AG10803 (cell line): ENCODE results near the gene NDOR1.
A peak's percentile ranks its signal among the peaks of the same experiment; 100 is the strongest.

Experiments
- DNase-seq: peaks from one replicate; pipeline ENCODE4 v3.0.0; 2010; ENCODE audit warnings: low read depth
- H3K4me3 ChIP-seq: 2 replicates; pipeline ENCODE4 v1.5.1; 2011; ENCODE audit warnings: mild to moderate bottlenecking, low read length, control low read depth
- CTCF ChIP-seq: conservative IDR thresholded peaks from 2 replicates; pipeline ENCODE4 v1.5.1; 2011; ENCODE audit warnings: mild to moderate bottlenecking, low read length, control low read depth, inconsistent platforms

NDOR1 gene

GRCh38 chr9:137198902-137199283, 6.6 kb upstream of the NDOR1 start:
- TF ChIP-seq CTCF: no peak
- peak overlapping the region; percentile 52 for H3K4me3 ChIP-seq

GRCh38 chr9:137199411-137200121, 5.9 kb upstream of the NDOR1 start:
- no peak for TF ChIP-seq CTCF
- no peak for DNase-seq

More at GRCh38 chr9:137198902-137199283, 6.6 kb upstream of the NDOR1 start:
- no peak for DNase-seq

GRCh38 chr9:137200311-137201204, 4.9 kb upstream of the NDOR1 start, which contains the start of gene TPRN:
Gene TPRN, minus strand, starts transcription at chr9:137200741. Its CDS starts 30 bp downstream, at chr9:137200711.
- TF ChIP-seq CTCF: no peak
- peak within 1 kb of the TSS; percentile 76 for H3K4me3 ChIP-seq
- peak; percentile 98 for DNase-seq

More at GRCh38 chr9:137199411-137200121, 5.9 kb upstream of the NDOR1 start:
- H3K4me3 ChIP-seq: peak overlapping the region; percentile 52

- peak overlapping the region; percentile 76 for H3K4me3 ChIP-seq
- DNase-seq: no peak
- TF ChIP-seq CTCF: no peak
These were observed 4.2 kb upstream of the NDOR1 start for GRCh38 chr9:137201205-137201868.

GRCh38 chr9:137202966-137203365, 2.5 kb upstream of the NDOR1 start:
- DNase-seq: peak; percentile 28
- no peak overlapping the region for H3K4me3 ChIP-seq
- no peak for TF ChIP-seq CTCF

GRCh38 chr9:137204731-137205125, 772 bp upstream of the NDOR1 start:
- no peak for TF ChIP-seq CTCF
- DNase-seq: no peak
- peak overlapping the region; percentile 94 for H3K4me3 ChIP-seq
